Ishikawa (cell line): ENCODE results near the gene ABCG1.

Experiments used
- CEBPB ChIP-seq: IDR thresholded peaks from 2 replicates; pipeline ENCODE4 v1.6.1; 2012
- CREB1 ChIP-seq: IDR thresholded peaks from 2 replicates; pipeline ENCODE4 v1.6.1; 2012; ENCODE audit warnings: low read depth
- EGR1 ChIP-seq: IDR thresholded peaks from 2 replicates; pipeline ENCODE4 v1.6.1; 2012
- EP300 ChIP-seq: IDR thresholded peaks from 2 replicates; pipeline ENCODE4 v1.6.1; 2012; ENCODE audit warnings: borderline replicate concordance
- FOXM1 ChIP-seq: IDR thresholded peaks from 2 replicates; pipeline ENCODE4 v1.6.1; 2012; ENCODE audit warnings: low read depth, borderline replicate concordance
- MAX ChIP-seq: IDR thresholded peaks from 2 replicates; pipeline ENCODE4 v1.6.1; 2012
- NFIC ChIP-seq: IDR thresholded peaks from 2 replicates; pipeline ENCODE4 v1.6.1; 2012
- RAD21 ChIP-seq: IDR thresholded peaks from 2 replicates; pipeline ENCODE4 v1.6.1; 2012; ENCODE audit warnings: low read depth
- REST ChIP-seq: IDR thresholded peaks from 2 replicates; pipeline ENCODE4 v1.6.1; 2012; ENCODE audit warnings: low read depth, mild to moderate bottlenecking
- TAF1 ChIP-seq: IDR thresholded peaks from 2 replicates; pipeline ENCODE4 v1.6.1; 2012; ENCODE audit warnings: low read depth, mild to moderate bottlenecking
- TCF12 ChIP-seq: IDR thresholded peaks from 2 replicates; pipeline ENCODE4 v1.6.1; 2012; ENCODE audit warnings: low read depth
- TEAD4 ChIP-seq: IDR thresholded peaks from 2 replicates; pipeline ENCODE4 v1.6.1; 2012
- USF1 ChIP-seq: IDR thresholded peaks from 2 replicates; pipeline ENCODE4 v1.6.1; 2012
- YY1 ChIP-seq: IDR thresholded peaks from 2 replicates; pipeline ENCODE4 v1.6.1; 2012; ENCODE audit warnings: low read depth
- ZBTB7A ChIP-seq: IDR thresholded peaks from 2 replicates; pipeline ENCODE4 v1.6.1; 2012; ENCODE audit warnings: low read depth

Gene ABCG1

GRCh38 chr21:42233067-42233961, 14.4 kb downstream of the ABCG1 start:
- TF ChIP-seq EP300 (no peak), RAD21 (no peak), NFIC (no peak), ZBTB7A (no peak), YY1 (no peak), MAX (no peak), FOXM1 (no peak), TEAD4 (no peak)

GRCh38 chr21:42234041-42234440, 15.1 kb downstream of the ABCG1 start:
- no peak for TF ChIP-seq TEAD4
- no peak for TF ChIP-seq YY1
- no peak for TF ChIP-seq FOXM1
- TF ChIP-seq ZBTB7A = 0 out of 2 replicates have a peak, but pooled peaks have one; percentile 20
- TF ChIP-seq CREB1 = no peak

- TF ChIP-seq MAX (0 out of 2 replicates have a peak, but pooled peaks have one; percentile 7), YY1 (no peak)
Measured at GRCh38 chr21:42234464-42235241, 15.7 kb downstream of the ABCG1 start.

GRCh38 chr21:42235593-42235992, 16.7 kb downstream of the ABCG1 start:
- TF ChIP-seq RAD21 = no peak

GRCh38 chr21:42236014-42236413, 17.1 kb downstream of the ABCG1 start:
- no peak for TF ChIP-seq TCF12
- no peak for TF ChIP-seq EGR1
- TF ChIP-seq YY1 = no peak
- no peak for TF ChIP-seq EP300
- no peak for TF ChIP-seq USF1
- no peak for TF ChIP-seq CREB1
- no peak for TF ChIP-seq CEBPB
- TF ChIP-seq RAD21 = no peak
- no peak for TF ChIP-seq FOXM1
- no peak for TF ChIP-seq REST
- TF ChIP-seq TEAD4 = no peak
- TF ChIP-seq MAX = no peak
- no peak for TF ChIP-seq NFIC
- TF ChIP-seq ZBTB7A = no peak
- TF ChIP-seq TAF1 = no peak

GRCh38 chr21:42236693-42237092, 17.8 kb downstream of the ABCG1 start:
- TF ChIP-seq MAX (no peak), TCF12 (no peak), RAD21 (no peak), CEBPB (no peak), TEAD4 (no peak), ZBTB7A (no peak), FOXM1 (no peak), TAF1 (no peak), NFIC (no peak), CREB1 (no peak), YY1 (no peak), EGR1 (no peak), REST (no peak)
